ENCODE results near the gene ITGB5.

The ITGB5 gene

GRCh38 chr3:124895756-124896155, 8.6 kb upstream of the ITGB5 start:
- no peak for FAIRE-seq

DNA sequence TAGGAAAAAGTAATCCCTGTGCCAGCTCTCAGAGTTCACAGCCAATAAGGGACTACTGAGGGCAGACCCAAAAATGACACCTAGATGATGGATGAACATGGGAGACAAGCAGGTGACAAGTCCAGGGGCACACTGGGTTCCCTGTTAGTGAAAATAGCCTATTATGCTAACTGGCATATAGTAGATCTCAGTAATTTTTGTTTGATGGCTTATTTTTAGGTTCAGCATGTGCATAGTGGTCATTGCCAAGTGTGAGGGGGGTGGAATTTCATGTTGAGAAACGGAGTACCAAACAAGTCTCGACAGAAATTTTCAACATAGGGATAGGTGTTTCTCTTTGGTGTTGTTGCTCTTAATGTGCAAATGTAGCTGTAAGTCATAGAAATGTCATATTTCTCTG, 6.4 kb upstream of the ITGB5 start:
- FAIRE-seq, result no peak

- FAIRE-seq, result no peak
Observed at GRCh38 chr3:124890573-124891190, 3.5 kb upstream of the ITGB5 start.

DNA sequence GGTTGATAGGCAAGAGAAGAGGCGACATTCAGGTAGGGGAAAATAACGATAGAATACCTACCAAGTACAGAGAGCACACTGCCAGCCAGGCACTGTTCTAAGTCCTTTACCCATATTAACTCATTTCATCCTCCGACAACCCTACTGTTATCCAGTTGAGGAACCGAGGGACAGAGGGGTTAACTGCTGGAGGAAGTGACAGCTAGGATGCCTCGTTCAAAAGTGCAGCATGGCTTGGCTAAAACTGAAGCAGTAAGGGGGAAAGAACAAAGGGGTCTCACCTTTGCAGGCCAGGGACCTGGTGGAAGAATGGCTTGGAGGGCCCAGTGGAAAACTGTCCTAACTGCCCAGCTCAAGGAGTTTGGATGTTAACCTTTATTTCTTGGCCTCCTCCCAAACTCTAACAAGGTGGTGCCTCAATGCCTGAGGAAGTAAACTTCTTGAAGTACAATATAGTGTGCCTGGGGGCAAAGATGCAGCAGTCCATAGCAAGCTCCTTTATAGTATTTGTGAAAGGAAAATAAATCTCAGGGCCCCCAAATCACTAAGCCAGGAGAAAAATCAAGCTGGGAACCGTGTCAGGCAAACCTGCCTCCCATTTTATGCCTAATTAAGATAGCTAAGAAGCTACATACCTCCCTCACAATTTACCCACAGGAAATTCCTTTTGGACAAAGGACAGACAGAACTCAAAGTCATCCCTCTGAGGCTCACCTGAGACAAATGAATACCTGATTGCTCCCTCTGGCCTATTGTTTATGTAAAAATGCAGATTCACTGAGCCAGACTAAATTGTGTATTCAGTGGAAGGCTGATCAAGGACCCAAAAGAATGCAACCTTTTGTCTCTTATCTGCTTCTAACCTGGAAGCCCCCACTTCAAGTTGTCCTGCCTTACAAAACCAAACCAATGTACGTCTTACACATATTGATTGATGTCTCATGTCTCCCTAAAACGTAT, 1.6 kb upstream of the ITGB5 start:
- FAIRE-seq, result no peak

- FAIRE-seq, result no peak
Observed at GRCh38 chr3:124887932-124888298, 750 bp upstream of the ITGB5 start.

DNA sequence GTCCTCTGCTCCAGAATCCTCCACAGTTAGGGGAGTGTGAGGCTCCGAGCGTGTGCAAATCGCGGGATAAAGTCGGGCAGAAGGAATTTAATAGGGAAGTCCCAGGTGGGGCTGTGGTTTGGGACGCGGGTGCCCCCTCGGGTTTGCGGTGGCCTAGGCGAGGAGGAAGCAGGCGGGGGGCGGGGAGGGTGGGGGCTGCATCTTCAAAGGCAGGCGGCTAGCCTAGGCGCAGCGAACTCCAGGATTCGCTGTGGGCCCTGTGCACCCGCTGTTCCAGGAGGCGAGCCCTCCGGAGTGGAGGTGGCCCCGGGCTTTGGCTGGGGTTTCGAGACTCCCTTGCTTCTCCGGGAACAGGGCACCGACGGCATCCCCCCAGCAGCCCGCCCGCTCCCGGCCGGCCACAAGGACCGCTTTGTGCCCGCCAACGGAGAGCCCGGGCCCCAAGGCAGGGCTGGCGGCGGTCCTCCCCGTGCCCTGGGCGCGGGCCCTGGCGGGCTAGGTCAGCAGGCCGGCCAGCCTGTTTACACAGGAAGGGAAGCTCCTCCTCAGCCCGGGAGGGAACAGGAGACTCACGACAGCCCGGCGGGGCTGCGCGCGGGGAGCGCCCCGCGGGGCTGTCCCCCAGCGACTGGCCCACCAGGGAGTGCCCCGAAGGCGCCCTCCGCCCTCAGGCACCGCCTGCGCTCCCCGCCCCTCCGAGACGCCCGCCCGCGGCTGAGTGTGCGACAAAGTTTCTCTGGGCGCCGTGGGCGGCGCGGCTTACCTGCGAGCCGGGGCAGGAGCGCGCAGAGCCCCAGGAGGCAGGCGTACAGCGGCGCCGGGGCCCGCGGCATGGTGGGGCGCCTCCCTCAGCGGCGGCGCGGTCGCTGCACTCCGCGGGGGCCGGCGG, 753 bp downstream of the ITGB5 start:
- no peak for FAIRE-seq

DNA sequence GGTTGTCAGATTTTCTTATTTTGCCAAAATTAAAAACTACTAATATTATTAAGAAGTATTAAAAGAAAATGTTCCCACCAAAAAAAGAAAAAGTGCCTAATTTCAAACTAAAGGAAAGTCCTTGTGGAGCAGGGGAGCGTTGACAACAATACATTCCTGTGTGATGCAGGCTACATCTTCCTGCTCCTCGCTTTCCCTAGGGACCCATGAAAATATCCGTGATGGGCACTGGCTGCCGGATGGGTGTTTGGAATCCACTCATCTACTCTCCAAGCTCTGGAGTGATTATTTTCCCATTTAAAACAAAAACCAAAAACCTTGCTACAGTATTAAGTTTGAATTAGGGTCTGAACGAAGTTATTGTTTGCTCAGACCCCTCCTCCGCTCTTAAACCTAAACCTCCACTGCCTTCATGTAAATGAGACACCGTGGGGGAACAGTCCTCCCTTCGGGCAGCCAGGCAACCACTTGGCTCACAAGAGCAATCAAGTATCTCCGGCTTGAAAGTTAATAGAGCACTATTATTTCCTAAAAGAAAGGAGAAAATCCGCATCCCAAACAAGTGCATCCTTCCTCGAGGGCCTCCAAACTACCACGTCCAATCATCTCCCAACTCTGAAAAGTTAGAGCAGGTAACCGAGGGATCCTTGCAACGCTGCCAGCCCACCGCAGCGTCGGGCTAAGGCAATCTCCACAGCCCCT, 1.5 kb downstream of the ITGB5 start:
- FAIRE-seq, result no peak

- no peak for FAIRE-seq
Observed at GRCh38 chr3:124884474-124885101, 2.6 kb downstream of the ITGB5 start.

DNA sequence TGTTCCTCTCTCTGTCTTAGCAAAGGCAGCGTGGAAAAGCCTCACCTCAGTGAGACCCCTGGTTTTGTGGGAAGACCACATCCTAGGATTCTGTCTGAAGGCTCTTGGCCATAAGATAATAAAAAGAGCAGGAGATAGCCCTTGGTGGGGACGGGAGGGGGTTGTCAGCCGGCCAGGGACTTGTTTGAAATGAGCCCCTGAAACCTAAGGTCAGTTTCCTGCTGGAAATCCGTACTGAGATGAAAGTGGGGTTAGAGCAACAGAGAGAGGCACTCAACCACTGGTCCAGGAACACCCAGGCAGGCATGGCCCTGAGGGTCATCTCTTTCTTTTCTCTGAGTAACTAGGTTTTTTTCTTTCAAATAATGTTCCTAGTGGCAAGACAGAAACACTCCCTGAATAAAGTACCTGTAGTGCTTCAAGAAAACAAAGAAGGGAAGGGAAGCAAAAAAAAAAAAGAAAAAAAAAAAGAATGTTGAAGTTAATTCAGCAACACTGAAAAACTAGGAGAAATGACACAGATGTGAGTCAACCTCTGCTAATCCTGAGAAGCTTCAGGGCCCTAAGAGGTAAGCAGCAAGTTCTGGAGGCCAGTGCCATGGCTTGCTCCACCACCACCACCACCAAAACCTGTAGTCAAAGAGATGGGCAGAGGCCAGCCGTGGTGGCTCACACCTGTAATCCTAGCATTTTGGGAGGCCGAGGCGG, 3.2 kb downstream of the ITGB5 start:
- FAIRE-seq, result no peak

DNA sequence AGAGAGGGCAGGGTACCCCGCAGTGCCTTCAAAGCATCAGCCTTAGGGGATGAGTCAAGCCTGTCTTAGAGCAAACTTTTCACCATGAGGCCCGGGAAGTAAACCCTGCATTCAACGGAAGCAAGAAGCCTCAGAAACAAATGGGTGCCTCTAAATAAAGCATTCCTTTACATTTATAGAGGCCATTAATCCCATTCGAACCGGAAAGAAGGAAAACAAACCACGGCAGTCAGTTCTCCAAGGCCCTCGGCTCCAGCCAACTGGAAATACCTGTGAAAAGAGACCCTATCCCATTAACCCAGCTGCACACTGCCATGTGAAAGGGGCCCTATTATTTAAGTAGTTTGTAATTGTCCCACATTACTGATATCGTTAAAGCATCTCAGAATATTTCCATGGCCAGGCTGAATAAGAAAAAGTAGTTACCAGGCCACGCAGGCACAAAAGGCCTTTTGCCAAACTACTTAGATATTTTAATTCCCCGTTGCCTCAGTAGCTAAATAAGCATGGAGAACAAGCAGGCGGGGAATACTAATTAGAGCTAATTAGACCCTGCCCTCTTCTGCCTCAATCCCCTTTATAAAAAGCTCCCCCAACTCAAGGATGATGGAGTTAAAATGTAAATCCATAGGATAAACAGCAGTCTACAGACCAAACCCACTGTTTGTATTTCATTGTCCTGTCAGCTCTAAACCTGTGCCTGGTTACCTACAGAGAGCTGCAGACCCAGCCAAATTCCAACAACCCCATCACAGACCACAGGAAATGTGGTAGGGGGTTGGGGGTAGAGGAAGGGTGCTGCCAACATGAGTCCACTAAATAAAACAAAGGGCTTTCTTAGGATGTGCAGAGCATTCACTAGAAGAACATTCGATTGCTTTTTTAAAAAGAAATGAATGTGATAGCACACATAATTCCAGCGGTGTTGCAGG, 4.1 kb downstream of the ITGB5 start:
- FAIRE-seq, result no peak

GRCh38 chr3:124881976-124882697, 5.0 kb downstream of the ITGB5 start:
- FAIRE-seq, result no peak

- no peak for FAIRE-seq
Observed at GRCh38 chr3:124879337-124879680, 7.9 kb downstream of the ITGB5 start.

DNA sequence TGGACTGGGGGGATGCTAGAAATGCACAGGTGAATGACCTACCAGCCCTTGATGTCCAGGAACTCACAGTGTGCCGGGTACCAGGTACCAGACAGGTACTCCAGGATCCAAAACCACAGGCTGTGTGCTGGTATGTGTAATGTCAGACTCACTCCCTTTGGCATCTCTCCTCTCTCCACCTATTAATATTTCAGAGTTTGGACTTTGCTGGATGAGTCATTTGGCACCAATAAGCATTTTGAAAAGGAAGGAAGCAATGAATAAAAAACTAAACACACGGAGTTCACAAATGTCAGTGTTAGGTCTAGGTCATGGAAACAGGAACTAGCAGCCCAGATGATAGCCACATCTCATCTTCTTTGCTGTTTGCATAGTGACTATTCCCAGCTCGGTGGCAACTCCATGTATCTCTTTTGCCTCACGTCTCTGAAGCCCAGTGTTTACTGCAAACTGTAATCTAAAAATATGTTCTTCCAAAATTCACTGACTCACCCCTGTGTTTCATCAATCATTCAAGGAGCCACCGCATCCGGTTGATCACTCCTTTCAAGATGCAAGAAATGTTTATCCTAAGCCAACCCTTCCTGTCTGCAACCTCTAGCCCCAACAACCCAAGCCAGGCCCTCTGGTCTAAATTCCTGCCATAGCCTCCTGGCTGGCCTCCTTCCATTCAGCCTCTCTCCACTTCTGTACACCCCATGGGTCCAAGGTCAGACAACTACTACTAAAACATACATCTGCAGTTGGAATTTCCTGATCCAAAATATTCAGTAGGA, 8.4 kb downstream of the ITGB5 start:
- no peak for FAIRE-seq

- FAIRE-seq, result no peak
Observed at GRCh38 chr3:124877674-124878073, 9.5 kb downstream of the ITGB5 start.

- no peak for FAIRE-seq
Observed at GRCh38 chr3:124876401-124876878, 10.7 kb downstream of the ITGB5 start.

DNA sequence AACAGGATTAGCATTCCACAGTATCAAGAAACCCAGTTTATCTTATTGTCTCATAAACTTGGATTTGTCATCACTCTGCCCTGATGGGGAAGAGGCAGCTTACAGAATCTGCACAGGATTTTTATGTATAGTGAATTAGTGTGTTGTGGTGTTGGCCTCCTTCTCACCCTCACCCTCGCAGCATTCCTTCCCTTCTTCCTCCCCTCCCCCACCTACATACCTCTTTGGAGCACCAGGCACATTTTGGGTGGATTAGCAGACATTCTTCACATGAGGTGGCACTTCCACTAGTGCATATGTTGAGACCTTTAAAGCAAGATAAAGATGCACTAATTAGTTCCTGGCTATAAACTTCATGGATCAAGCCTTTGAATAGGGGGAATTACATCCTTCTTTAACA, 13.9 kb downstream of the ITGB5 start:
- no peak for FAIRE-seq

DNA sequence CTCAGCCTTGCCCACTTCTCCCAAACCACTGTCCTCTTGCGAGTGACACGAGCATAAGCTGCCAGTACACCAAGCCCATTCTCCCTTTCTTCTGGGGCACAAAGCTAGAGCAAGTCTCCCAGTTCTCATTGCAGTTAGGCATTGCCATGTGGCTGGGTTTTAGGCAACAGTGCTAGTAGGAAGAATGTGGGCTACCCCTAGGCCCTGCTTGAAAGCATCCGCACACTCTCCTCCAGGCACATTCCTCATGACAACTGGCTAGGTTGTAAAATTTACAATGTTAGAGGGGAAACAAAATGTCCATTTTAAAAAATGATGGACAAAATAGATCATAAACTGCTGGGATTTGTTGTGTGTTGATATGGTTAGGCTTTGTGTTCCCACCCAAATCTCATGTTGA, 19.7 kb downstream of the ITGB5 start:
- FAIRE-seq, result no peak

DNA sequence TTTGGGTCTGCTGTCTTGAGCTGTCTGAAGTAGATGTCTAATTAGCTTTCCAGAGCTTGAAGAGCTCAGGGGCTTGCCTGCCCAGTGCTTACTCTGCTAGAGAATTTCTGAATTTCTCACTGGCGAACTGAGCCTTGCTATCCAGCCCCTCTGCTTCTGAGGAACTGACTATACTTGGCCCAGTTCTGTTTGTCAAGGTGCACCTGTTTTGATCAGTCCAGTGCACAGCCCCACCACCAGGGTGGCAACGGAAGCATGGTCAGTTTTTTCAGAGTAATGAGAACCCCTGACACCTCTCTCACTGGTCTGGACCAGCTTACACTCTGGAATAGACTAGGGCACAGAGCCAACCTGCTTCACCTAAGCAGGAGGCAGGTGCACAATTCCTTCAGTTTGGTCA, 25.2 kb downstream of the ITGB5 start:
- FAIRE-seq, result no peak

DNA sequence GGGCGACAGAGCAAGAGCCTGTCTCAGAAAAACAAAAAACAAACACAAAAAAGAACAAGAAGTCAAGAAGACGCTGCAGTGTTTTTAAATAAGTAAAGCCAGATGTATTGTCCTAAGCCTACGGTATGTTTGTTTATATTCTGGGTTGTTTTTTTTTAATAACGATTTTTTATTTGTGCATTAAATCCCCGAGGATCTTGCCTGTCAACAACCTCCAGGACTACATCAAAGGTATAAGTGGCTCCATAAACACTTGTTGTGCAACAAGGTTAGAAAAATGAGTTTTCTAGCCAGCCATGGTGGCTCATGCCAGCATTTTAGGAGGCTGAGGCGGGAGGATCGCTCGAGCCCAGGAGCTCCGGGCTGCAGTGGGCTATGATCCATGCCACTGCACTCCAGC, 26.1 kb downstream of the ITGB5 start:
- FAIRE-seq, result no peak

All from TTC549 (cell line).